GM19467 (cell line): ENCODE measurements around the gene MYLK.

Experiments used
- ATAC-seq: cut with Tn5 transposase; IDR thresholded peaks from one replicate; pipeline ENCODE4 v1.9.1; 2021; ENCODE audit warnings: mild to moderate bottlenecking, moderate library complexity; ENCODE audit not compliant: unreplicated experiment

The MYLK gene

GRCh38 chr3:123655400-123655799, 228.7 kb downstream of the MYLK start:
- ATAC-seq = no peak

DNA sequence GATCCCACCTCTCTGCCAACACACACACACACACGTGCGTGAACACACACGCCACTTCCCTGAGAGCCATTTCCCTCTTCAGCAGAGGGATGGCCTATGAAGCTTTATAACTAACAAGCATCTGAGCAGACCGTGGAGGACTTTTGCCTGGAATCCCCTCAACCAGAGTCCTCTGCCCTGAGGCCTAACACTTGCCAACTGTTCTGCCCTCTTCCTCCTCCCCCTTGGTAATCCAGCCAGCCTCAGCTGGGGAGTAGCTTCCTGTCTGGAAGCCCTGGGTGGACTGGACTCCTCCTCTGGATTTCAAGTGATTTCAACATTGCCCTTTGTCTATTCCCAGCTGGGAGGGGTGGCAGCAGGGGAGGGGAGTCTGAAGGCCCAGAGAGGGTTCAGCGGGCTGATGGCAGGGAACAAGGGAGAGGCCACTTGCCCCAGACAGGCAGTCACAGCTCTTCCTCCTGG, 230.9 kb downstream of the MYLK start:
- no peak for ATAC-seq

DNA sequence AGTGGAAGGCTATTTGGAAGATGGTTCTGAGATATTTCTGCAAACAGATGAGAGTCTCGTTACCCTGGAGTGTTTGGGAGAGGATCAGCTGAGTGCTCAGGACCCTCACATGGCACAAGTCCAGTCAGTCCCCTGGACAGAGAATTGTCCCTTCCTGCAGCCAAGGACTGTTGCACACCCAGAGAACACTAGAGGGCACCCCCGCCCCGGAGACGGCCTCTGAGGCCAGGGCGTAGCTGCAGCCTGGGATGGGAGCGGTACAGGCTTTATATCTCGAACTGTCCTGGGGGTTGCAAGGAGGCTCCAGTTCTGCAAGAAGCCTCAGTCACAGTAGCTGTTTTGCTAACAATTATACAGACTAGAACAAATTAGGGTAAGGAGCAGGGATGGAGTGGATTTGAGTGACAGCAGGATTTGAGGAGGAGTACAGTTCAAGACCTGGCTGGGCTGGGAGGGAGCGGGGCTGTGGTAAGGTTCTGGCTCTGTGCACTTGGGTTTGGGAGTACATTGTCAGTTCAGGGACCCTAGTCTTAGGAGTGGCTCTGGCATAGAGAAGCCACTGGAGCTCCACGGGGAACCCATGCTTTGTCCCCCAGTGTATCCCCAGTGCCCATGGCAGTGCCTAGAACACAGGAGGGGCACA, 231.7 kb downstream of the MYLK start:
- ATAC-seq = peak; percentile 80

GRCh38 chr3:123651449-123652341, 232.4 kb downstream of the MYLK start:
- ATAC-seq = no peak

GRCh38 chr3:123650101-123650500, 234.0 kb downstream of the MYLK start:
- no peak for ATAC-seq

GRCh38 chr3:123648696-123649405, 235.3 kb downstream of the MYLK start:
- ATAC-seq = no peak

DNA sequence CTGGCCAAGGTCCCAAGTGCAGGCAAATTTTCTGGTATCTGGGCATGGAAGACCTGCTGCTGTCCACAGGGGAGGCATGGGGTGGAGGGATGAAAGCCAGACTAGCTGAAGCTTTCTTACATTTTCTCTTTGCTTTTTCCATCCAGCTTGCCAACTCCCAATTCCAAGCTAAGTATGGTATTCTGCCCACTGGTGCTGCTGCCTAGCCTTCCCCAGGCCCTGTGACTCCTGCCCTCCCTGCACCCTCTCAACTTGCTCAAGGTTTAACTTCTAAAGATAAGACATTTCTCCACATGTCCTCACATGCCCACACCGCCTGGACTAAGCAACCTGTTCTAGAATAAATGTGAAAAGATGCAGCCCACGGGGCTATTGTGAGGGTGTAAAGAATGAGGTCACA, 239.8 kb downstream of the MYLK start:
- no peak for ATAC-seq

DNA sequence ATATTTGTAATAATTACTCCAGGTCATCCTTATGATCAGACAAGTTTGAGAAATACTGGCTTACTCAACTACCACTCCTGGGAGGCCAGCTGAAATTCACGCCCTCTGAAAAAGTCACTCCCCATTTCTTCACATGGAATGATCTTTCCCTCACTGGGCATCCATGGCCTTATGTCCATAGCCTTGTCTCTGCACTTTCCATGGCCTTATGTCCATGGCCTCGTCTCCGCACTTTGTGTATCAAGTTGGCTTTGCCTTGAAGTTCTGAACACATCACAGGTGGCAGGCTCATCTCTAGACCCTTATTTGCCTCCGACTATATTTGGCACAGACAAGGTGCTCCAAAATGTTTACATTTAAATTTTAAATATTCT, 241.2 kb downstream of the MYLK start:
- no peak for ATAC-seq

DNA sequence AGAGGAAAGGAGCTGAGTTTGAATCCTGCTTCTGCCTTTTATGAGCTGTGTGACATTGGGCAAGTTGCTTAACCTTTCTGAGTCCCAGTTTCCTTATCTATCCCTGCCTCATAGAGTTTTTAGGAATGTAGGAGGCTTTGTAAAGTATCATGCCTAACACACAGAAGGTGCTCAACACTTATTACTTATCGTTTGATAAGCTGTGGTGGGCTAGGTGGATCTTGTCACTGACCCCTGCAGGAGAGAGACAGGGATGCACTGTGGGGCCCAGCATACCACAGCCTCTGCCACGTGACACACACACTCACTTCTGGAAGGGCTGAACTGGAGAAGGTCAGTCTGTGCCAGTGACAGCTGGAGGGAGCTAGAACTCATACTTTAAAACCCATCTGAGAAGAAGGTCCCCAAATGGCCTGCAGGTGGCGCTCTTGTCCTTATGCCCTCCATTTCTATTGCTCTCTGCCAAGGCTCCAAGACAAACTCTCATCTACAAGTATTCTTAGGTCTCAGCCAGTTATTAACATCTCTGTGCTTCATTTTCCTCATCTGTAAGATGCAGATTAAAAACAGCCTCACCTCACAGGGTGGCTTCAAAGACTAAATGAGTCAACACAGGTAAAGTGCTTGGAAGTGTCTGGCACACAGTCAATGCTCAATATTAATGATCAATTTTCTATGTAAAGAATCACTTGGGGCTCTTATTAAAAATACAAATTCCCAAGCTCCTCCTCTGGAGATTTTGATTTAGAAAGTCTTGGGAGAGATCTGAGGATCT, 241.8 kb downstream of the MYLK start:
- ATAC-seq = peak; percentile 76

DNA sequence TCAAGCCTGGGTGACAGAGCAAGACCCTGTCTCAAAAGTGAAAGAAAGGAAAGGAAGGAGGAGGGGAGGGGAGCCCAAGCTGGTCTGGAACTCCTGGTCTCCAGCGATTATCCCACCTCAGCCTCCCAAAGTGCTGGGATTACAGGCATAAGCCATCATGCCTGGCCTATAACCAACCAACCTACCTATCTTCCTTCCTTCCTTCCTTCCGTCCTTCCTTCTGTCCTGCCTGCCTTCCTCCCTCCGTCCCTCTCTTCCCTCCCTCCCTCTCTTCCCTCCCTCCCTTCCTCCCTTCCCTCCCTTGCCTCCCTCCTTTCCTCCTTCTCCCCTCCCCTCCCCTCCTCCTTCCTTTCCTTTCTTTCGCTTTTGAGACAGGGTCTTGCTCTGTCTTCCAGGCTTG, 242.6 kb downstream of the MYLK start:
- ATAC-seq = no peak

DNA sequence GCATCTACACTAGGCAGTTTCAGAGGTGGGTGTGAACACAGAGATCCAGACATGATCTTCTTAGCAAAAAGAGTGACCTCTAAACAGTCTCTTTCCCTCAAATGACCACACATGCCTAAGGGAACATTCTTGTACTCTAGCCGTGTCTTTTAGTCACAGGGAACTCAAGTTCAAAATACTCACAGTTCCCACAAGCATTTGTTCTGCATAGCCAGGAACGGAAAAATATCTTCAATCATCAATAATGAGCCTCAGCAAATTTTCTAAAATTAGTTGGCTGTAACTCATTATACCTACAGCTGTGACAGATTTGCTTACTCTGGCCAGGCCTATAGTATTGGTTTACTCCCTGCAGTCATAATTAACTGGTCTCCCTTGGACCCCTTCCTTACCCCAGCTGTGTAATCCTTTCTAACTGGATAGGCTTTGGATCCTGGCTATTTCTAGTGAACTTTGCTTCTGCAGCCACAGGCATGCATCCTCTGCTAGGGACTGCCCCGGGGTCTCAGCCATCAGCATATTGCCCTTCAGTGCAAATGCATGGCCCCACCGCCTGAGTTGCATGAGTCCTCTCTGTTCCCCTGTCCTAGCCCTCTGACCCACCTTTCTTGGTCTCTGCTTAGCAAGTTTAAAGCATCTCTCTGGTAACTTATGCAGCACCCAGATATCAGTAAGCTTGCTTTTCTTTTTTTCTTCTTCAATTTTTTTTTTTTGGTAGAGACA, 243.2 kb downstream of the MYLK start:
- no peak for ATAC-seq

DNA sequence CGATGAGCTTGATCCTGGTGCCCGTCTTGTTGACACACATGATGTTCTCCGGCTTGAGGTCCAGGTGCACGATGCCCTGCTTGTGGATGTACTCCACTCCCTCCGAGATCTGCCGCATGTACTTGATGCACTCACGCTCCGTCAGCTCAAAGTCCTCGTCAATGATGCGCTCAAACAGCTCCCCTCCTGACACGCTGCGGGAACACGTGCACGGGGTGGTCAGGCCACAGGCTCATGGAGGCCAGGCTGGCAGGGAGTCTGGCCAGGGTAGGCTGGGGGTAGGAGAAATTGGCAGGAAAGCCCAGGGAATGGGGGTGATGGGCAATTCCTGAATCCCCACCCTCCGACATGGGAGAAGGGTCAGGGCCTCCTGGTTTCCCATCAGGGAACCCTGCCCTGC, 243.8 kb downstream of the MYLK start:
- ATAC-seq = no peak

DNA sequence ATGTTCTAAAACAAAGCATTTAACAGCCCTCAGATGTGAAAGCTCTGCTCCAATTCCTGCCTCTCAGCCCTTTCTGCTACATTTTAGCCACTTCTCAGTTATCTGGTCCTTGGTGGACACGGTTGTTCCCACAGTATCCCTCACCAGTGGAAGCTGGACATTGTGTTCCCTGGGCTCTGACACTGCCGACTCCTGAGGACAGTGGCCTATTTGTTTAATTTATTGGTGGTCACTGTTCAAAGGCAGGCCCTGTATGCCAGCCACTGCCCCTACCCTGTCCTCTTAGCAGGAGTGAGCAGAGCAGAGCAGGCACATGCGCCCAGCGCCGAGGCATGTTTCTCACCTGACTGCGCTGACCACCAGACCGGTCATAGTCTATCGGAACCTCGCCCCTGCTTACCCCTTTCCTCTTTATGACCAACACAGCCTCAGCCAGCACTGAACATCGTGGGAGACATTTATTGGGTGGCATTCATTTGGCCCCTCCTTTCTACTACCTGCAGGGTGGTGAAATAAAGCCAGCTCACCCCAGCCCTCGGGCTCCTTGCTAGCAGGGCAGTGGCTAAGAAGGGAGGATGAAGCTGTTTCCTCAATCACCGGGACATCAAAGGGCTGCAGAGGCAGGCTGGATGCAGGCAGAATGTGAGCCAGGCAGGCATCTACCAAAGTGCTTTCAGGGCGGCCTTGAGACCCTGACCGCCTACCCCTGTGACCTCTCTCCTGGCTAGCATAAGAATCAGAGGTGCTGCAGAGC, 245.0 kb downstream of the MYLK start:
- ATAC-seq = no peak

DNA sequence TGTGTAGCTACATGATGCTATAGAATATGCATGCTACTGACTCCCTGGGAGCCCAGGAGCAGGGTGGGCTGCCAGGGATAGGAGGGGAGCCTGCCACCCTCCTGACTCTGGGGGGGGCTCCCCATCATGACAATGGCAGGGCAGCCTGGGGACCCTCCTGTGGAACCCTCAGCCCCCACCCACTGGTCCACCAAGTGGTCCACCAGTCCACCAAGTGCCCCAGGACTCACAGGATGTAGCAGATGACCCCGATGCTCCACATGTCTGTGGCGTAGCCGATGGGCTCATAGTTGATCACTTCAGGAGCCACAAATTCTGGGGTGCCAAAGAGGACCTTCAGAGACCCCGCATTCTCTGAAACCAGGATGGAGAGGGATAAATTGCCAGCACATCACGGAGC, 246.3 kb downstream of the MYLK start:
- ATAC-seq = no peak

GRCh38 chr3:123637131-123637530, 247.0 kb downstream of the MYLK start:
- no peak for ATAC-seq

DNA sequence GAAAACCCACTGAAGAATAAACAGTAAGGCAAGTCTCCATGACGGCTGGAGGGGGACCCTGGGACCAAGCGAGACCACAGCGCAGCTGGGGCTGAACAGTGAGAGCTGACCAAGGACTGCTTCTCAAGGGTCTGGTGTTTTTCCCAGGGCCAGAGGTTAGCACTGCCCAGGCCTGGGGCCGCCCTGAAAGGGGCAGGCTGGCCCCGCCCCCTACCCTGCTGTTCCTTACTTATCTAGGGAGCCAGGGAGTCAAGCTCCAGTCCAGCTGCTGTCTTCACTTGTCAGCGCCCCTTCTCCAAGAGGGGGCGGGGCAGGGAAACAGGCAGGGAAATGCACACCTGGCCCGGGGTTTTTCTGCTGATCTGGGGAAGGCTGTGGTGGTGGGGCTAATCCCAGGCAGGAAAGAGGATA, 247.7 kb downstream of the MYLK start:
- no peak for ATAC-seq

DNA sequence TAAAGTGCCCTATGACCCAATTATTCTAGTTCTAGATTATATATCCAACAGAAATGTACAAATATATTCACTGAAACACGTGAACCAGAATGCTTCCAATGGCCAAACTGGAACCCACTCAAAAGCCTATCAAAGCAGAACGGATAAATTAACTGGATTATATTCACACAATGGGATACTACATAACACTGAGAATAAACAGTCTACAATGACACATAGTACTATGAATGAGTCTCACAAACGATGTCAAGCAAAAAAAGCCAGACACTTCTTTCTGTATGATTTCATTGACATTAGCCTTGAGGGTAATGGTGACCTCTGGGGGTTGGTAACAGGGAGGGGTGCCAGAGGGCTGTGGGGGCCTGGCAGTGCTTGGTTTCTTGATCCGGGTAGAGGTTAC, 248.4 kb downstream of the MYLK start:
- no peak for ATAC-seq

GRCh38 chr3:123635217-123635616, 248.9 kb downstream of the MYLK start:
- ATAC-seq = no peak
